OCI-LY7 (cell line): ENCODE data around the gene MYLK4. TPM values are rescaled to one million over a fixed set of nuclear protein-coding genes. Genes with fewer than 3 reads are reported as not detected.

Experiments used
- BruUV-seq: library from RNA; stranded (reverse); fragments of 400-500 nt; replicated peaks from 2 replicates; lab custom pipeline; 2021; lab: Mats Ljungman, UMichigan
- CTCF ChIA-PET: fragments of 300-600 bp; sonication (Branson Sonifier 250); formaldehyde crosslinking; loops from one replicate; lab custom pipeline; 2022; ENCODE audit warnings: antibody characterized with exemption; ENCODE audit not compliant: unreplicated experiment; lab: Charles Lee
- POLR2A ChIA-PET: fragments of 300-600 bp; sonication (Branson Sonifier 250); formaldehyde crosslinking; loops from one replicate; lab custom pipeline; 2022; ENCODE audit warnings: antibody characterized with exemption; lab: Charles Lee
- DNase-seq: peaks from one replicate; pipeline ENCODE4 v3.0.0-alpha.2; 2015; ENCODE audit warnings: low spot score
- H2AFZ ChIP-seq: fragments of 200-600 bp; sonication (generic), shearing (Covaris generic); 2 replicates; pipeline ENCODE4 v1.6.1; 2014; ENCODE audit warnings: mild to moderate bottlenecking, antibody characterized with exemption, low read length, moderate library complexity
- H3K27ac ChIP-seq: fragments of 200-600 bp; sonication (generic); 2 replicates; pipeline ENCODE4 v1.5.1; 2014; ENCODE audit warnings: mixed run types, low read depth, mild to moderate bottlenecking, moderate library complexity, low read length, inconsistent platforms; ENCODE audit not compliant: poor library complexity, severe bottlenecking
- H3K36me3 ChIP-seq: fragments of 200-600 bp; sonication (generic); 2 replicates; pipeline ENCODE4 v1.6.1; 2014; ENCODE audit warnings: mild to moderate bottlenecking, antibody characterized with exemption, low read length, moderate library complexity, mixed read lengths; ENCODE audit not compliant: insufficient read depth
- H3K4me1 ChIP-seq: fragments of 200-600 bp; sonication (generic); 2 replicates; pipeline ENCODE4 v1.5.1; 2014; ENCODE audit warnings: mild to moderate bottlenecking, low read length; ENCODE audit not compliant: insufficient read depth, poor library complexity, severe bottlenecking
- H3K4me2 ChIP-seq: fragments of 200-600 bp; sonication (generic); 2 replicates; pipeline ENCODE4 v1.6.1; 2014; ENCODE audit warnings: mild to moderate bottlenecking, low read length
- H3K4me3 ChIP-seq: fragments of 200-600 bp; sonication (generic); 2 replicates; pipeline ENCODE4 v1.5.1; 2014; ENCODE audit warnings: mild to moderate bottlenecking, low read depth, low read length; ENCODE audit not compliant: poor library complexity, severe bottlenecking
- H3K79me2 ChIP-seq: fragments of 200-600 bp; sonication (generic); 2 replicates; pipeline ENCODE4 v1.6.1; 2016; ENCODE audit warnings: low read depth, mild to moderate bottlenecking, low read length, moderate library complexity, mixed read lengths; ENCODE audit not compliant: insufficient read depth
- H3K9me2 ChIP-seq: fragments of 200-600 bp; sonication (generic); 2 replicates; pipeline ENCODE4 v1.6.1; 2016; ENCODE audit warnings: mild to moderate bottlenecking, low read length, mixed read lengths; ENCODE audit not compliant: insufficient read depth
- H3K9me3 ChIP-seq: fragments of 200-600 bp; sonication (generic); 2 replicates; pipeline ENCODE4 v1.6.1; 2014; ENCODE audit warnings: mild to moderate bottlenecking, mixed run types, low read length, mixed read lengths
- H4K20me1 ChIP-seq: fragments of 200-600 bp; sonication (generic); 2 replicates; pipeline ENCODE4 v1.6.1; 2014; ENCODE audit warnings: mild to moderate bottlenecking, antibody characterized with exemption, low read length, moderate library complexity, mixed read lengths; ENCODE audit not compliant: insufficient read depth
- EZH2phosphoT487 ChIP-seq: fragments of 200-600 bp; sonication (generic); IDR thresholded peaks from 2 replicates; pipeline ENCODE4 v1.6.1; 2018; ENCODE audit warnings: low read depth, borderline replicate concordance, mild to moderate bottlenecking, mixed run types, antibody characterized with exemption, low read length, moderate library complexity, mixed read lengths
- intact Hi-C: fragments of 100-400 bp; cut with micrococcal nuclease; formaldehyde crosslinking; loops from one replicate; pipeline ENCODE4 v1.10.0; 2022; ENCODE audit not compliant: unreplicated experiment
- total RNA-seq, 2 experiments: library from RNA; depleted of rRNA in 1 of 2; stranded (reverse); fragments of >200 nt in 1 of 2; shearing (Covaris generic) in 1 of 2; gene quantifications; 2 replicates each; pipeline ENCODE4 v1.2.3, GENCODE V29; 2014 to 2022
- TF ChIP-seq, protein P1 (sequence below): fragments of 200-600 bp; sonication (generic); conservative IDR thresholded peaks from 2 replicates; pipeline ENCODE4 v1.5.1; 2014; ENCODE audit warnings: mild to moderate bottlenecking, antibody characterized with exemption, low read length, moderate library complexity, mixed read lengths

Gene MYLK4
- total RNA-seq, 2 experiments from 2014 or later = 0.16 to 0.36 TPM

DNA sequence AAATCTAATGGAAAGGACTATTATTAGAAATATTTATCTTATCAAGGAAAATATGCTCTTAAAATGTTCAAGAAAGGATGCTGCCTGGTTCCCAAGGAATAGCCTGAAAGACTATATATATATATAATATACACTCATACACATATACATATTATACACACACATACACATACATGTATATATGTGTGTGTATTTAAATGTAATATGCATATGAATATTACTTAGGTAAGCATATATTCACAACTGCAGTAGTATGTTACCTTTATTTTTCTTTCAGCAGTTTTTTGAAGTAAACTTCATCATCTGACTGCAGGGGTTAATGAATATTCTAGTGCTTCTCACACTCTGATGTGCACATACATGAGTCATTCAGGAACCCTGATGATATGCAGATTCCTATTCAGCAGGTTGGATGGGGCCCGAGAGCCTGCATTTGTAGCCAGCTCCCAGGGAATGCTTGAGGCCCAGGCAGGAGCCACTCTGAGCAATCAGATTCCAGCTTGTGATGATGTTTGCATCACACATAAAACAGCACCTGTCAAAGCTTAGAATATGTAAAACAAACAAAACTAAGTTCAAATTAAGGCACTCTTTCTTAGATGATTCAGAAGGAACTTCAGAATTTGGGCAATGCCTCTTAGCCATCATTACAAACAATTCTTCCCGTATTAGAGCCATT, 16.1 kb downstream of the MYLK4 start:
- H3K4me3 ChIP-seq = no peak overlapping the region
- BruUV-seq = no TSS peak
- H3K27ac ChIP-seq = no peak overlapping the region
- TF ChIP-seq EZH2phosphoT487 = no peak
- H3K9me2 ChIP-seq = no peaks in the 10 kb centered on the region
- ChIA-PET POLR2A (no interaction called here), CTCF (no interaction called here)
- no peaks in the 10 kb centered on the region for H3K79me2 ChIP-seq
- no peaks in the 10 kb centered on the region for H3K36me3 ChIP-seq
- H2AFZ ChIP-seq = peak overlapping the region; percentile 29; the same call in 1 of the 2 replicates
- no peak for DNase-seq
- intact Hi-C loops = no loop called here
- no peaks in the 10 kb centered on the region for H4K20me1 ChIP-seq
- H3K4me1 ChIP-seq = peaks cover 51% of the 10 kb centered on the region
- no peaks in the 10 kb centered on the region for H3K9me3 ChIP-seq
- H3K4me2 ChIP-seq = no peak overlapping the region

DNA sequence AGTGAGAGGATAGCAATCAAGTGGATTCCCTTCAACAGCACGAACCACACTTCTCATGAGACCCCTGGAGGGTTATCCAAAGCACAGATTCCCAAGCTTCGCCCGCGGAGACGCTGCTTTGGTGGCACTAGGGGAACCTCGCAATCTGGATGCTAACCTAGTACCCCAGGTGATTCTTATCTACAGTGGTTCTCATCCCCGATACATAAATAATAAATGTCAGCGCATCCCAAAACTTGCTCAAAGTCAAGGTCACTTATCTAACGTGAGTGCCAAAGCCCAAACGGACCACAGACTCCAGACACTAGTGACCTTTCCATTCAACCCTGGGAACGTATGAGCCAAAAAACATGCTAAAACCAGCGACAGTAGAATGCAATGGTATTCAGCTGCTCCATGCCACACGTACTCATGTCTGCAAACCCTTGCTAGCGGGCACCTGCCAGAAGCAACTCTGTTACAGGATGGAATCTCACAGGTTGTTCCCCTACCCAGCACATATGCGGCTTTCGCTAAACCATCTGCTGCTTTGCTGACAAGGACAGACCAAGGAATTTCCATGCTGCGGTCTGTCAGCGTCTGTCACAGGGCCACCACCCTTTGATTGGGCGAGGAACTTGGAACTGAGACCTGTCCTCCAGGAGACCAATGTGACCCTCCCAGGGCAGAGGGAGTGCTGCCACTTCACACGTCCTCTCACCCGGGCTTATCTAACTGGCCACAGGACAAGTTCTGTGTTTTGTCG, 16.8 kb downstream of the MYLK4 start:
- Histone ChIP-seq H3K9me2 (no peaks in the 10 kb centered on the region), H3K9me3 (no peaks in the 10 kb centered on the region), H3K36me3 (no peaks in the 10 kb centered on the region), H3K4me1 (peaks cover 51% of the 10 kb centered on the region), H3K4me3 (no peak overlapping the region), H2AFZ (peak overlapping the region; percentile 82), H3K27ac (no peak overlapping the region), H3K4me2 (peak overlapping the region; percentile 58), H3K79me2 (no peaks in the 10 kb centered on the region), H4K20me1 (no peaks in the 10 kb centered on the region)
- intact Hi-C loops = no loop called here
- no peak for DNase-seq
- CTCF ChIA-PET = interaction anchor here (0.9 to 1.0 kb wide), 2 partner anchors 11 to 16 kb away, joined by 3 read pairs; no protein-coding TSS in a partner anchor
- TF ChIP-seq EZH2phosphoT487 = no peak
- TF ChIP-seq, protein P1, sequence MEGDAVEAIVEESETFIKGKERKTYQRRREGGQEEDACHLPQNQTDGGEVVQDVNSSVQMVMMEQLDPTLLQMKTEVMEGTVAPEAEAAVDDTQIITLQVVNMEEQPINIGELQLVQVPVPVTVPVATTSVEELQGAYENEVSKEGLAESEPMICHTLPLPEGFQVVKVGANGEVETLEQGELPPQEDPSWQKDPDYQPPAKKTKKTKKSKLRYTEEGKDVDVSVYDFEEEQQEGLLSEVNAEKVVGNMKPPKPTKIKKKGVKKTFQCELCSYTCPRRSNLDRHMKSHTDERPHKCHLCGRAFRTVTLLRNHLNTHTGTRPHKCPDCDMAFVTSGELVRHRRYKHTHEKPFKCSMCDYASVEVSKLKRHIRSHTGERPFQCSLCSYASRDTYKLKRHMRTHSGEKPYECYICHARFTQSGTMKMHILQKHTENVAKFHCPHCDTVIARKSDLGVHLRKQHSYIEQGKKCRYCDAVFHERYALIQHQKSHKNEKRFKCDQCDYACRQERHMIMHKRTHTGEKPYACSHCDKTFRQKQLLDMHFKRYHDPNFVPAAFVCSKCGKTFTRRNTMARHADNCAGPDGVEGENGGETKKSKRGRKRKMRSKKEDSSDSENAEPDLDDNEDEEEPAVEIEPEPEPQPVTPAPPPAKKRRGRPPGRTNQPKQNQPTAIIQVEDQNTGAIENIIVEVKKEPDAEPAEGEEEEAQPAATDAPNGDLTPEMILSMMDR = no peak
- POLR2A ChIA-PET = interaction anchor here (0.9 to 2.0 kb wide), 5 partner anchors 16 to 256 kb away, joined by 3 to 7 read pairs (median 3); no protein-coding TSS in a partner anchor
- no TSS peak for BruUV-seq

DNA sequence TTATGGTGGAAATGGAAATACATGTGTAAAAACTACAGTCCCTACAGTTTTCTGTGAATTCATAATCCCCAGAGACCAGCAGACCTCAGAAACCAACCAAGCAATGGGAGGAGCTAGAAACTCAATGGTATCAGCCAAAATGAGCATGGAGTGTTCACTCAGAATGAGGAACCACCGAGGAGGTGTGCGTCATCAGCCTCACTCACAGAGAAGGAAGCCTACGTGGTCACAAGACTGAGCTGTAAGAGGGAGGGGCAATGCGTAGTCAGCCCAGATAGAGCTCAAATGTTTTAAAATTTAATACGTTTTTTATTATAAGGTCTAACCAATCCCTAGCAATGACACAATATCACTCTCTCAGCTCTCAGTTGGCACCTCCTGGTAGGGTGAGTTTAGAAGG, 17.4 kb downstream of the MYLK4 start:
- H3K9me2 ChIP-seq = no peaks in the 10 kb centered on the region
- H2AFZ ChIP-seq = peak overlapping the region; percentile 82
- ChIA-PET POLR2A (interaction anchor here (0.6 to 2.0 kb wide), 7 partner anchors 10 to 256 kb away, joined by 3 to 7 read pairs (median 3); no protein-coding TSS in a partner anchor), CTCF (interaction anchor here (0.9 to 1.0 kb wide), 2 partner anchors 10 to 17 kb away, joined by 3 read pairs; no protein-coding TSS in a partner anchor)
- H3K4me1 ChIP-seq = peaks cover 51% of the 10 kb centered on the region
- no peak overlapping the region for H3K4me3 ChIP-seq
- no peak for TF ChIP-seq EZH2phosphoT487
- TF ChIP-seq, protein P1 = no peak
- H3K27ac ChIP-seq = no peak overlapping the region
- DNase-seq = peak; percentile 86
- no peaks in the 10 kb centered on the region for H4K20me1 ChIP-seq
- H3K79me2 ChIP-seq = no peaks in the 10 kb centered on the region
- no TSS peak for BruUV-seq
- peak overlapping the region; percentile 58 for H3K4me2 ChIP-seq
- intact Hi-C loops = no loop called here
- H3K36me3 ChIP-seq = no peaks in the 10 kb centered on the region
- H3K9me3 ChIP-seq = no peaks in the 10 kb centered on the region
